ENCODE measurements around the gene DNAJC11.

Gene DNAJC11

DNA sequence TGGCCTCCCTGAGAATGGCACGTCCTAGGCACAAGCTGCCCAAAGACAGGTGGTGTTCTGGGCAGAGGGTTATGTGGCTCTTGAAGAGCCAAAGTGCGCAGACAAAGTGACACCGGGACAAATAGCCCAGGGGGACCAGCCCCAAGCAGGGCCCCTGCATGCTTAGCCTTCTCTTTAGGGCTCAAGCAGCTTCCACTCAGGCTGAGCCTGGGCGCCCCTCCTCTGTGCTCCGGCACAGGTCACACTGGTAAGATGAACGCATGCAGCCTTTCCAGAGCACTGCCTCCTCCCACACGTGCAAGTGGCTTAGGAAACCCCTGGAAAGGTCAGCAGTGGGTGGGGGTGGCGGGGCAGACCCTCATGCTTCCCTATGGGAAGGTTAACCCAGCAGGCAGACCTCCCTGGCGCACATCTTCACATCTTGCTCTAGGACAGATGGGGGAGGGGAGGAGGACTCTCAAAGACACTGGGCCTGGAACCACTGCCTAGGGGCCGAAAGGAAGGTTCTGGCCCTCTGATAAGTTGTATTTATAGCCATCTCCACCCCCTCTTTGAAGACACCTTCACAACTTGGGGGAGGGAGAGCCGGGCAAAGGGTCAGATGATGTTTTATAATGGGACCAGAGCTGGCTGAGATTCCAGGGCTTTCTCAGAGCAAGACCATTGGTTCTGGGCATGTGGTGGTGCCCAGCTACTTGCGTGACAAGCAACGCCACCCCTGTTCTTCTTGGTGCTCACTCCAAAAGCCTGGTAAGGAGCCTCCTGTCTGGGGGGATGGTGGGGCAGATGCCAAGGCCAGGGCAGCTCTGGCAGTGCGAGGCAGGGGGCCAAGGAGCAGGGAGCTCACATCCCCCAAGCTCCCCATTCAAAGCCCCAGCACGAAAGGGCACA is 104.5 kb downstream of the DNAJC11 start:
- no peak for DNase-seq

DNA sequence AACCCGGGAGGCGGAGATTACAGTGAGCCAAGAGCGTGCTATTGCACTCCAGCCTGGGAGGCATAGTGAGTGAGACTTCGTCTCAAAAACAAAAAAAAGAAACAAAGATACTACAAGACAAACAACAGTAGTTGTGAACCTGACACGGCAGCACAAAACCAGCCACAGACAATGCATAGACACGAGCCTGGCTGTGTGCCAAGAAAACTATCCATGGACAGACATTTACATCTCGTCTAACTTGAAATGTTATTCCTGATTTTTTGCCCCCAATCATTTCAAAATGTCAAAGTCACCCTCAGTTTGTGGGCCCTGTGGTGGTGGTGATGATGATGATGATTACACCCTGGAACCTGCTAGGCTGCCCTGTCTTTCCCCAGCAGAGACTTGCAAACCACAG is 105.3 kb downstream of the DNAJC11 start:
- DNase-seq, result no peak

DNA sequence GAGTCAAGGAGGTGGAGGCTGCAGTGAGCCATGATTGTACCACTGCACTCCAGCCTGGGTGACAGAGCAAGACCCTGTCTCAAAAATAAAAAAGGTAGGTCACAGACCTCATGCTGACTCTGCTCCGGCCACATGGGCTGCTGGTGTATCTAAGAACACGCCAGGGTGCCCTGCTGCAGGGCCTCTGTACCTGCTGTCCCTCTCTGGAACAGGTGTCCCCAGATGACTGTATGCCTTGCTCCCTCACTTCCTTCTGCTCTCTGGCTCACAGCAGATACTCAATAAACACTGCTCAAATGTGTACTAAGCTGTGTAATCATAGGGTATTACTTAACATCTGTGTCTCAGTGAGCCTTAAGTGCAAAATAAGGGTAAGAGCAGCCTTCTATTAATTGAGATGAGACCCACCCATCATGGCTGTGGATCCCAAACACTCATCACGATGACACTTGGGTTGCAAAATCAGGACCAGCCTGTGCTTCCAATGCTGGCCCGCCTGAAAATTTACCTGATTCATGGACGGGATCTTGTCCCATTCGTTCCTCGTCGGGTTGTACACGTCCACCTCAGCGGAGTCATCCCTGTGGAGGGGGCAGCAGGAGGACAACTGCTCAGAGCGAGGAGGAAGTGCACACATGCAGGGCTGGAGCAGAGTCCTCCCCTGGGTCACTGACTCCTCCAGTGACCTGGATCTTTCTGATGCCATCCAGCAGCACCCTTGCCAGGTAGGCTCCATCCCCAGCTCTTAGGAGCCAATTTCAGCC is 106.5 kb downstream of the DNAJC11 start:
- DNase-seq, result no peak

DNA sequence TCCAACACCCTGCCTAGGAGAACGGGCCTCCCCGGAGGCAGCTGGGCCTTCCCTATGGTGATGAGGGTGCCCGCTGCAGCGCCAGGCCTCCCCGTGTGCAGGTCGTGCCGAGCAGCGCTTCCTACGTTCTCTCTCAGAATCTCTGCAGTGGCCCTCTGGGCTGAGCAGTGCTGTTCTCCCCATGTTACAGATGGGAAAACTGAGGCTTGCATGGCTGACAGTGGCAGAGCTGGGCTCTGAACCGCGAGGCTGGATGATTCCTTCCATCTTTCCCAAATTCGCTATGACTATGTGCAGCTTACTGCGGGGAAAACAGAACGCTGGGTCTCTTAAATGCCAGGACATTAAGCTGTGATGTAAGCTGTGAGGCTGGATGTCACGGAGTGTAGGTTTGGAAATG is 107.8 kb downstream of the DNAJC11 start:
- no peak for DNase-seq

DNA sequence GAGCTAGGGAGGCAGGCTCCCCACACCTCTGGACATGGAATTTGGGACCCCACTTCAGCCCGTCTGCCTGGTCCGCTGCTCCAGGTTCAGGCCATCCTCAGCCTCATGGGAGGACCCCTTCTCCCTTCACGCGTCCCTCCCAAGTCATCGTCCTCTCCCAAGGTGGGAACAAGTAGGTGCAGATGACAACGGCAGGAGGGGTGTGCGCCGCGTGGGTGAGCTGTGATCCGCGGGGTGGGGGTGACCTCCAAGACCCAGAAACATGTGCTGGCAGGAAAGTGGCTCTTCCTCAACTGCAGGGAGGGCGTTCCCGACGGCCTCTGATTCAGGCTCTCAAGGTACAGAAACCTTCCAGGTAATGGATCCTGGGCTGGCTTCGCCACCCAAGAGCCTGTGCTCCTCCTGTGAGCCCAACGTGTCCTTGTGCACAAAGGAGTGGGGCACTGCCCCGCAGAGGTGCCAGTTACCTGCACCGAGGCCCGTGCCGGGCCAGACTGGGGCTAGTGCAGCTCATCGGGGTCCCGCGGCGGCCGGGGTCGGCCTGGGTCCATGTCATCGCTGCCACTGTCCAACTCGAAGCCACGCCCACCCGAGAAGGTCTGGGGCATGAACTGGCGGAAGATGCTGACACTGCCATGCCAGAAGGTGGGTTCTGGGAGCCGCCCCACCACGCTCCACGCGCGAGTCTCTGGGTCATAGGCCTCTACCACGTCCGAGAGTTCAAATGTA is 108.6 kb downstream of the DNAJC11 start:
- no peak for DNase-seq

DNA sequence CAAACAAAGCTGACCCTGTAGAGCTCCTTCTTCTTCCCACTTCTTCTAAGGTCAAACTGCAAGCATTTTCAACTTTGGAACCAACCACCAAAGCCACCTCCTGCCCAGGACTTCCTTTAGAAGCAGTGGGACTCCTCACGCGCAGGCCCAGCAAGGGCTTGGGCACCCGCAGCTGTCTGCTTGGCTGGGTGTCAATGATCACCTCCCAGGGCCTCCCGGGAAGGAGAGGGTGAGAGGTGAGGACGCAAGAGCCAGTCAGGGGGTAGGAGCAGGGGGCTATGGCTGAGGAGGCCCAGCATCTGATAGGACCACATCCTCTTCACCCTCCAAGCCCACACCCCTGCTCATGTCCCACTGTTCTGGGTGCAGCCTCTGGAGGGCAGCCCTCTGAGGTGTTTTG is 109.2 kb downstream of the DNAJC11 start:
- no peak for DNase-seq

DNA sequence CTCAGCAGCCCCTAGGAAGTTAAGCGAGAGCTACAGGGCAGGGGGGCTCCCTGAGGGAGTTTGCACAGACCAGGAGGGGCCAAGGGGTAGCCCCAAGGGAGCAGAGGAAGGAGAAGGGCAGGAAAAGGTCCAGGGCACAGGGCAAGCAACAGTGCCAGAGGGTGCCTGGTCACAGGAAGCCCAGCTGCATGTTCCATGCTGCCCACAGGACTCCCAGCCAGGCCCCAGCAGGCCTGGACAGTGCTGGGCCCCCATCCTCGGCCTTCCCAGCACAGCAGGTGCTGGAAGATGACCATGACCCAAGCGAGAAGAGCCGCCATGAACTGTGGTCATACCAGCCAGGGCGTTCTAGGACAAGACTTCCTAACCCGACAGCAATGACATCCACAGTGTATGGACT is 110.0 kb downstream of the DNAJC11 start:
- DNase-seq, result no peak

DNA sequence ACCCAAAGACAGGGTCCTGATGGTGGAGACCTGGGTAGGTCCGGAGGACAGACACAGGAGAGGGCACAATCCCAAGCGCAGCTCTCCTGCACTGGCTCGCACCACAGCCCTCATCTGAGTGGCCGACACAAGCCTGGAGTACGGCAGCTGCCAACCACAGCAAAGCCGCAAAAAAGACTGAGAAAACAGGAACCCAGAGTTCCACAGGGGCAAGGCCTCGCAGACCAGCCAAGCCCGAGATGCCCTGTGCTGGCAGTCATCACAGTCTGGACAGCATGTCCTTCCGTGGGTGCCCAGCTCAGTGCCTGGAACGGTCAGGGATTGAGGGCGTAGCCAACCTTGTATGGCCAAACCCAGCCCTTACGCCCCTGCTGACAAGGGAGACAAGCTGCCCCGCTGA is 110.4 kb downstream of the DNAJC11 start:
- DNase-seq, result no peak

DNA sequence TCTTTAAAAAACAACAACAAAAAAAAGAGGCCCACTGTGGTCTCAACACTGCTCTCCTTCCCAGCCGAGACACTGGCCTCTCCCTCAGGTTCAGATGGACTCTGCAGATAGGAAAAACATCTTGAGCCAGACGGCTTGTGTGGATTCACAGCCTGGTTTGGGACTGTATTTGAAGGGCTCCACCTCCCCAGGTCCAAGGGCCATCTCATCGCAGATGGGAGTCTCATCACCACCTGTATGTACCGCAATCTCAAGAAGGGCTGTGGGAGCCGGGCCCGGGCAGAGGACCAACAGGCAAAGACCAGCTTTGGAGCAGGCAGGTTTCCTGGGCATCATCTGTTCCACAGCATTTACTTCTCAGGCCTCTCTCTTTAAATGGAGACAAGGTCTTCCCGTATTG is 111.6 kb downstream of the DNAJC11 start:
- DNase-seq, result no peak

DNA sequence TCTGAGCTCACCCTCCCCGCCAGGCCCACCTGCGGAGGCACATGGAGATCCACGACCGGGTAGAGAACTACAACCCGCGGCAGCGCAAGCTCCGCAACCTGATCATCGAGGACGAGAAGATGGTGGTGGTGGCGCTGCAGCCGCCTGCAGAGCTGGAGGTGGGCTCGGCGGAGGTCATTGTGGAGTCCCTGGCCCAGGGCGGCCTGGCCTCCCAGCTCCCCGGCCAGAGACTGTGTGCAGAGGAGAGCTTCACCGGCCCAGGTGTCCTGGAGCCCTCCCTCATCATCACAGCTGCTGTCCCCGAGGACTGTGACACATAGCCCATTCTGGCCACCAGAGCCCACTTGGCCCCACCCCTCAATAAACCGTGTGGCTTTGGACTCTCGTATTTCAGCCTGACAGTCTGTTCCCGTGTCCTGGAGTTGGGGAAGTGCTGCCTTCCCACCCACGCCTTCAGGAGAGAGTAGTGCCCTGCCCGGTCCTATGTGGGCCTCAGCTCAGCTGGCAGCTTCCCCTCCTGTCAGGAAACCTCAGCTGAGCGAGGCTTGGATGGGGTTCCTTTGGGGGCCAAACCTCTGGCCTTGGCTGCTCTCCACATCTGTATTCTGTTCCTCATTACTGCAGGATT is 112.6 kb downstream of the DNAJC11 start:
- DNase-seq, result no peak

DNA sequence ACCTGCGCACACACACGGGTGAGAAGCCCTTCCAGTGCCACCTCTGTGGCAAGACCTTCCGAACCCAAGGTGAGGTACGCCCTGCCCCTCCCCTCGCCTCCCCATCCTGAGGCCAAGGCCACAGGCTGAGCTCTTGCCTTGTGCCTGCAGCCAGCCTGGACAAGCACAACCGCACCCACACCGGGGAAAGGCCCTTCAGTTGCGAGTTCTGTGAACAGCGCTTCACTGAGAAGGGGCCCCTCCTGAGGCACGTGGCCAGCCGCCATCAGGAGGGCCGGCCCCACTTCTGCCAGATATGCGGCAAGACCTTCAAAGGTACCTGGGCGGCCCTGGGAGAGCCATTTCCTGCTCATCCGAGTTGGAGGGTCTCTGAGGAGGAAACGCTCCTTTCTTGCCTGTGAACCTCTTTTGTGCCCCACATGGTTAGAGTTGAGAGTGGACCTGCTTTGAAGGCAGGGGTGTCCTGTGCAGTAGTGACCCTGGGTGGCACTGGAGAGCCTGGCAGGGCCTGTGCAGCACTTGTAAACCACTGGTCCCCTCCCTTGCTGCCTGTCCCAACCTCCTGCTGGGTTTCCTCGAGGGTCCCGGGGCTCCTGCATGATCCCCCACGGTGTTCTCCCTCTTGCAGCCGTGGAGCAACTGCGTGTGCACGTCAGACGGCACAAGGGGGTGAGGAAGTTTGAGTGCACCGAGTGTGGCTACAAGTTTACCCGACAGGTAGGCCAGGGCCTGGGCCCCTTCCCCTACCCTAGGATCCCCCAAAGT is 113.3 kb downstream of the DNAJC11 start:
- DNase-seq, result no peak

DNA sequence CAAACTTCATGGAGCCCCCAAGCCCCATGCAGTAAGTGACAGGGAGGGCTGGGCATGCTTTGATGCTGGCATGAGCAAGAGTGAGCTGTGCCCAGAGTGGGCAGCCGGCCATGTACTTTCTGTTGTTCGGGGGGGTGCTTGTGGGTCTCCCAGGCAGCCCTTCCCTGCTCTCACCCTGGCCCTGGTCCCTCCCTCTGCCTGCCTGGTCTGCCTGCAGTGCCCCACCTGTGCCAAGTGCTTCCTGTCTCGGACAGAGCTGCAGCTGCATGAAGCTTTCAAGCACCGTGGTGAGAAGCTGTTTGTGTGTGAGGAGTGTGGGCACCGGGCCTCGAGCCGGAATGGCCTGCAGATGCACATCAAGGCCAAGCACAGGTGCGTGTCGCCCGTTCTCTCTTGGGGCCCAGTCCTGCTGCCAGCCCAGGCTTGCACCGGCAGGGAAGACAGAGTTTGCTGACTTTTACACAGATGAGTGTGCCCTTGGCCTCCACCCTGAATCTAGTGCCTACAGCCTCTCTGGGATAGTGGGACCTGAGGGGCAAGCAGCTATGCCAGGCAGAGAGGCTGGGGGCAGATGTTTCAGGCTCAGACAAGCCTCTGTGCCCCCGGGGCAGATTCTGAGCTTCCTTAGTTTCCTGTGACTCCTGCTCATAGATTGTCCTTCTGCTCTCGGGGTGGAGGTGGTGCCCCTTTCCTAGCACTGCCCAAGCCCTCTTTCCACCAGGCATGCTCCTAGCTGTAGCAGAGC is 114.2 kb downstream of the DNAJC11 start:
- no peak for DNase-seq

DNA sequence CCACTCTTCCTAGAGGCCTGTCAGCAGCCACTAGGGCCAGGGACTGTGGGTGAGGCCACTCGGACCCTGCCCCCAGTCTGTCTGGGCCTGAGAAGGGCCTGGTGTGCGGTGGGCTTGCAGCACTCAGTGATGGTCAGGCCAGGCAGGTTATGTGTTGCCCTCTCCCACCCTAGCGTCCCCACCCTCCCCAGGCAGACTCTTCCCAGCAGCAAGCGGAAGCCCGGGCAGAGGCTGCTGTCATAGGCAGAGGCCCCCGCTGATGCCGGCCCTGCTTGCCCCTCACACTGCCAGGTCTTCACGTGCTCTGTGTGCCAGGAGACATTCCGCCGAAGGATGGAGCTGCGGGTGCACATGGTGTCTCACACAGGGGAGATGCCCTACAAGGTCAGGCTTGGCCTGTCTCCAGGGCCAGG is 115.2 kb downstream of the DNAJC11 start:
- no peak for DNase-seq

DNA sequence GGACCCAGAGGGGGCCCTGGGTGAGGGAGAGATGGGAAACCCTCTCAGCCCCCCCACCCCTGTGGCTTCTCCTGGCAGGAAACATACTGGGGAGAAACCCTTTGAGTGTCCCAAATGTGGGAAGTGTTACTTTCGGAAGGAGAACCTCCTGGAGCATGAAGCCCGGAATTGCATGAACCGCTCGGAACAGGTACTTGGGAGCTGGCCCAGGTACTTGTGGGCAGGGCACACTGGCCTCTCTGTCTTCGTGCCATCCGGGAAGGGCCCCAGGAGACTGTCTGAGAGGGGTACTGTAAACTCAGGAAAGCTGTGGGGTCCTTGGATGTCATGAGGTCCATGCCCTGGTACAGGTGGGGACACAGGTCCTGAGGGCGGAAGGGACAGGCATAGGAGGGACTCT is 115.8 kb downstream of the DNAJC11 start:
- DNase-seq, result no peak

DNA sequence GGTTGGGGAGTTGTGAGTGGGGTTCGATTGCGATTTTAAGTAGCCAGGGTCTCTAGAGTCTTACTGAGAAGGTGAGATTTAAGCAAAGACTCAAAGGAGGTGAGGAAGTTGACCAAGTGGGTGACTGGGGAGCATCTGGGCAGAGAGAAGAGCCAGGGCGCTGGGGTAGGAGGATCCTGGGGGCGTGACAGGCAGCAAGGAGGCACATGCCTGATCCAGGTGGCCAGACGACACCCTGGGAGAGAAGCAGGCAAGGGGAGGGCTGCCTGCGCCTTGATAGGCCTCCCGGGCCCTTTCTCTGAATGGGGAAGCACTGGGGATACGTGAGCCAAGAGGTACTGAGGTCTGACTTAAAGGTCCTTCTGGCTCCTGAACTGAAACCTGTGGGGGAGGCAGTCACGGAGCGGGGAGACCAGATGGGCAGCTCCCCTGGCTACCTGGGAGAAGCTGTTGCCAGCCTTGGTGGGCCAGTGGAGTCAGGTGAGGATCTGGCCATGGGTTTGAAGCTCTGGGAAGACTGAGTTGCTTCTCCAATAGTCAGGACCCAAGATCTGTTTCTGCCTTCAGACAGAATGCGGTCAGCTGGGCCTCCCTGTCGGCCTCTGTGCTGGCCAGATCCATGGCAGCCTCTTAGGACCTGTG is 116.4 kb downstream of the DNAJC11 start:
- DNase-seq, result no peak
